ENCODE data around the gene NDUFA8. TPM values are rescaled to one million over a fixed set of nuclear protein-coding genes. Genes with fewer than 3 reads are reported as not detected.

Gene NDUFA8
- total and polyA plus RNA-seq, 9 of the 15 experiments (the other 6 are each of a cell fraction or from before 2014, with no cell fraction given), result 105 to 212 (median 133) TPM

GRCh38 chr9:122159026-122159924 lies at the start of gene NDUFA8, which contains the start of gene MORN5 (continued):
- TF ChIP-seq GTF3C2 (IDR thresholded peaks at IDR 0.05; ENCODE audit: borderline replicate concordance, extremely low read depth, insufficient read length) (no peak), PPARD (CRISPR knock-in tag; IDR thresholded peaks at IDR 0.05) (no peak), GATAD2B (IDR thresholded peaks at IDR 0.05; ENCODE audit: borderline replicate concordance) (no peak), ETV1 (tag; conservative IDR thresholded peaks at IDR 0.05; ENCODE audit: low read depth) (no peak), HDAC1 (IDR thresholded peaks at IDR 0.05) (0 out of 4 replicates have a peak, but pooled peaks of 1 of the 2 experiments have one; percentile 47), RAD51 (IDR thresholded peaks at IDR 0.05; ENCODE audit: borderline replicate concordance, low read depth) (no peak), KLF1 (tag; IDR thresholded peaks at IDR 0.05) (no peak), ATF1 (CRISPR knock-in tag; IDR thresholded peaks at IDR 0.05) (no peak), ATF1 (tag; IDR thresholded peaks at IDR 0.05) (peak; percentile 53), MEF2D (tag; conservative IDR thresholded peaks at IDR 0.05; ENCODE audit: low read depth) (no peak), ZNF77 (CRISPR knock-in tag; IDR thresholded peaks at IDR 0.05) (no peak), ZNF197 (CRISPR knock-in tag; IDR thresholded peaks at IDR 0.05; ENCODE audit: low read depth) (no peak), SREBF2 (CRISPR knock-in tag; IDR thresholded peaks at IDR 0.05) (no peak), ZNF274 (IDR thresholded peaks at IDR 0.05; ENCODE audit: borderline replicate concordance, low read depth, low read length) (no peak), SNRNP70 (optimal IDR thresholded peaks at IDR 0.05; ENCODE audit: low read depth, low read length) (no peak), MEIS2 (IDR thresholded peaks at IDR 0.05; ENCODE audit: partially characterized antibody) (peak; percentile 96), CUX1 (CRISPR knock-in tag; IDR thresholded peaks at IDR 0.05) (no peak), MAX (CRISPR knock-in tag; IDR thresholded peaks at IDR 0.05) (peak; percentile 50; the same call in 1 of the 2 replicates), MAFF (IDR thresholded peaks at IDR 0.05; ENCODE audit: low read length) (no peak), ZNF583 (CRISPR knock-in tag; IDR thresholded peaks at IDR 0.05) (no peak)

Data from K562 (cell line).